Activated CD4-positive, alpha-beta memory T cell treated with anti-CD3 and anti-CD28 coated beads, Interleukin-2, amount 10 ng/mL, durations not matched to agents 7 days and 5 days (primary cell): Measurements from ENCODE around the gene SLC3A2. TPM values are rescaled to one million over a fixed set of nuclear protein-coding genes. Genes with fewer than 3 reads are reported as not detected.
"Not testable (repeated sequence)": the region's sequence is repeated elsewhere in the genome, so short reads cannot be mapped to it uniquely, and the experiment has no call there.

Experiments
- CTCF ChIA-PET: fragments of 350-600 bp; sonication (Branson Sonifier 250); formaldehyde crosslinking; loops from one replicate; lab custom pipeline; 2021; ENCODE audit warnings: antibody characterized with exemption, inconsistent platforms; lab: Charles Lee
- POLR2A ChIA-PET: fragments of 350-600 bp; sonication (Branson Sonifier 250); formaldehyde crosslinking; loops from one replicate; lab custom pipeline; 2021; ENCODE audit warnings: antibody characterized with exemption; lab: Charles Lee
- DNase-seq: peaks from one replicate; pipeline ENCODE4 v3.0.0-alpha.2; 2020
- H3K27ac Mint-ChIP-seq: one replicate; pipeline ENCODE4 v1.8.0; 2021; ENCODE audit warnings: mild to moderate bottlenecking, mixed read lengths
- H3K27me3 Mint-ChIP-seq: one replicate; pipeline ENCODE4 v1.8.0; 2021; ENCODE audit warnings: mixed read lengths
- H3K36me3 Mint-ChIP-seq: one replicate; pipeline ENCODE4 v1.8.0; 2021; ENCODE audit warnings: low read depth, mixed read lengths
- H3K4me1 Mint-ChIP-seq: one replicate; pipeline ENCODE4 v1.8.0; 2021; ENCODE audit warnings: mixed read lengths
- H3K4me3 Mint-ChIP-seq: one replicate; pipeline ENCODE4 v1.8.0; 2021; ENCODE audit warnings: mild to moderate bottlenecking, mixed read lengths
- H3K9me3 Mint-ChIP-seq: one replicate; pipeline ENCODE4 v1.8.0; 2021; ENCODE audit warnings: mixed read lengths
- total RNA-seq, 2 experiments: library from RNA; stranded (reverse); gene quantifications; one replicate each; pipeline ENCODE4 v1.2.3, GENCODE V29; 2021

Gene SLC3A2
- total RNA-seq: 100 to 1,000 TPM; 262 to 279 TPM

GRCh38 chr11:62880803-62881578 lies at the start of gene SLC3A2:
Gene SLC3A2 (plus strand): TSS chr11:62880896. CDS start chr11:62881024, 128 bp downstream.
- H3K27ac Mint-ChIP-seq: peak within 1 kb of the TSS; percentile 100
- peak; percentile 92 for DNase-seq
- H3K4me1 Mint-ChIP-seq: peaks cover 51% of the 10 kb centered on the region
- ChIA-PET CTCF (interaction anchor here (0.7 to 4.6 kb wide), 27 partner anchors 12 to 456 kb away, joined by 3 to 44 read pairs (median 5); partner anchors contain the start of genes C11orf98, CSKMT, HNRNPUL2 and NXF1), POLR2A (interaction anchor here (0.6 to 11.2 kb wide), 62 partner anchors 8 to 1326 kb away, joined by 3 to 234 read pairs (median 6); partner anchors contain the start of genes B3GAT3, BSCL2, C11orf98 and CSKMT)
- H3K27me3 Mint-ChIP-seq: no peaks in the 10 kb centered on the region
- peaks cover 59% of the 10 kb centered on the region for H3K36me3 Mint-ChIP-seq
- no peaks in the 10 kb centered on the region for H3K9me3 Mint-ChIP-seq
- peak within 1 kb of the TSS; percentile 99 for H3K4me3 Mint-ChIP-seq

GRCh38 chr11:62830904-62831519 lies 49.7 kb upstream of the SLC3A2 start:
- H3K36me3 Mint-ChIP-seq: peaks cover 46% of the 10 kb centered on the region
- DNase-seq: peak; percentile 25
- ChIA-PET POLR2A (interaction anchor here (0.7 to 6.2 kb wide), 26 partner anchors 9 to 288 kb away, joined by 3 to 82 read pairs (median 8); partner anchors contain the start of genes GANAB, HNRNPUL2, NXF1 and SLC3A2), CTCF (interaction anchor here (1.5 to 2.1 kb wide), 5 partner anchors 10 to 50 kb away, joined by 3 to 21 read pairs (median 6); partner anchors contain the start of genes SLC3A2 and TMEM179B)
- no peaks in the 10 kb centered on the region for H3K27me3 Mint-ChIP-seq
- H3K27ac Mint-ChIP-seq: peak overlapping the region; percentile 91
- H3K9me3 Mint-ChIP-seq: no peaks in the 10 kb centered on the region
- peaks cover 31% of the 10 kb centered on the region for H3K4me1 Mint-ChIP-seq
- peak overlapping the region; percentile 84 for H3K4me3 Mint-ChIP-seq

- peak; percentile 100 for DNase-seq
- Mint-ChIP-seq H3K27ac (peak within 1 kb of the TSS; percentile 91), H3K4me3 (peak within 1 kb of the TSS; percentile 84), H3K27me3 (no peaks in the 10 kb centered on the region), H3K9me3 (no peaks in the 10 kb centered on the region), H3K4me1 (peaks cover 33% of the 10 kb centered on the region), H3K36me3 (peaks cover 53% of the 10 kb centered on the region)
- POLR2A ChIA-PET: interaction anchor here (0.6 to 6.2 kb wide), 34 partner anchors 9 to 289 kb away, joined by 3 to 82 read pairs (median 4); partner anchors contain the start of genes BSCL2, C11orf98, CSKMT and EEF1G
- CTCF ChIA-PET: interaction anchor here (0.5 to 2.1 kb wide), 8 partner anchors 9 to 150 kb away, joined by 3 to 21 read pairs (median 5); partner anchors contain the start of genes SLC3A2 and TMEM179B
Observed at GRCh38 chr11:62831520-62832335, 49.0 kb upstream of the SLC3A2 start, which contains the start of gene STX5. Gene STX5 (minus strand): TSS chr11:62832051. CDS start chr11:62831243, 808 bp downstream.

- peak within 1 kb of the TSS; percentile 84 for H3K4me3 Mint-ChIP-seq
Observed at GRCh38 chr11:62832336-62833234, 48.1 kb upstream of the SLC3A2 start, which contains the start of gene TEX54. Gene TEX54 (minus strand): TSS chr11:62832841.

GRCh38 chr11:62835336-62835735 lies 45.4 kb upstream of the SLC3A2 start:
- no peaks in the 10 kb centered on the region for H3K27me3 Mint-ChIP-seq
- no peak for DNase-seq
- H3K4me3 Mint-ChIP-seq: no peak overlapping the region
- no peak overlapping the region for H3K27ac Mint-ChIP-seq
- ChIA-PET CTCF (interaction anchor here (0.5 to 1.3 kb wide), 2 partner anchors 49 to 54 kb away, joined by 3 to 5 read pairs; partner anchors contain the start of gene TMEM179B), POLR2A (interaction anchor here (1.5 to 6.2 kb wide), 4 partner anchors 21 to 49 kb away, joined by 3 to 48 read pairs (median 10); partner anchors contain the start of gene TMEM179B)
- H3K36me3 Mint-ChIP-seq: peaks cover 47% of the 10 kb centered on the region
- no peaks in the 10 kb centered on the region for H3K9me3 Mint-ChIP-seq
- H3K4me1 Mint-ChIP-seq: peaks cover 44% of the 10 kb centered on the region

More at GRCh38 chr11:62832336-62833234, 48.1 kb upstream of the SLC3A2 start, which contains the start of gene TEX54:
- H3K27ac Mint-ChIP-seq: peak within 1 kb of the TSS; percentile 91
- H3K27me3 Mint-ChIP-seq: no peaks in the 10 kb centered on the region
- no peaks in the 10 kb centered on the region for H3K9me3 Mint-ChIP-seq
- CTCF ChIA-PET: interaction anchor here (0.5 to 2.1 kb wide), 6 partner anchors 8 to 151 kb away, joined by 3 to 21 read pairs (median 5); partner anchors contain the start of genes SLC3A2 and TMEM179B
- POLR2A ChIA-PET: interaction anchor here (0.6 to 6.2 kb wide), 35 partner anchors 8 to 290 kb away, joined by 3 to 82 read pairs (median 4); partner anchors contain the start of genes BSCL2, C11orf98, CSKMT and EEF1G
- peaks cover 48% of the 10 kb centered on the region for H3K36me3 Mint-ChIP-seq
- H3K4me1 Mint-ChIP-seq: peaks cover 36% of the 10 kb centered on the region
- DNase-seq: no peak

- H3K36me3 Mint-ChIP-seq: peaks cover 30% of the 10 kb centered on the region
Observed at GRCh38 chr11:62839050-62839945, 41.4 kb upstream of the SLC3A2 start, which contains the start of gene WDR74. Gene WDR74 (minus strand): TSS chr11:62839590. CDS start chr11:62839570, 20 bp downstream.

GRCh38 chr11:62840721-62841360 lies 39.9 kb upstream of the SLC3A2 start:
- not testable (repeated sequence) for H3K4me3 Mint-ChIP-seq, H3K27me3 Mint-ChIP-seq, H3K27ac Mint-ChIP-seq, H3K9me3 Mint-ChIP-seq
- ChIA-PET CTCF (interaction anchor here (0.6 to 3.0 kb wide), 11 partner anchors 9 to 1390 kb away, joined by 3 to 29 read pairs (median 5); partner anchors contain the start of genes HNRNPUL2, SLC3A2, STX5 and TMEM179B), POLR2A (interaction anchor here (0.6 to 10.1 kb wide), 82 partner anchors 8 to 1969 kb away, joined by 3 to 674 read pairs (median 6); partner anchors contain the start of genes AHNAK, B3GAT3, BSCL2 and C11orf98)
- Mint-ChIP-seq H3K36me3 (peaks cover 18% of the 10 kb centered on the region), H3K4me1 (peaks cover 28% of the 10 kb centered on the region)
- peak; percentile 78 for DNase-seq

More at GRCh38 chr11:62839050-62839945, 41.4 kb upstream of the SLC3A2 start, which contains the start of gene WDR74:
- DNase-seq: peak; percentile 94
- POLR2A ChIA-PET: interaction anchor here (0.6 to 10.1 kb wide), 29 partner anchors 7 to 295 kb away, joined by 3 to 674 read pairs (median 27); partner anchors contain the start of genes AHNAK, BSCL2, C11orf98 and CSKMT
- Mint-ChIP-seq H3K27me3 (no peaks in the 10 kb centered on the region), H3K4me1 (peaks cover 32% of the 10 kb centered on the region), H3K9me3 (no peaks in the 10 kb centered on the region), H3K27ac (no peak within 1 kb of the TSS), H3K4me3 (no peak within 1 kb of the TSS)
- CTCF ChIA-PET: interaction anchor here (0.6 to 3.0 kb wide), 6 partner anchors 7 to 107 kb away, joined by 3 to 29 read pairs (median 8); partner anchors contain the start of genes SLC3A2, STX5 and TMEM179B

- Mint-ChIP-seq H3K27me3 (no peaks in the 10 kb centered on the region), H3K9me3 (no peaks in the 10 kb centered on the region), H3K4me3 (no peak overlapping the region), H3K36me3 (peaks cover 11% of the 10 kb centered on the region), H3K27ac (no peak overlapping the region), H3K4me1 (peaks cover 27% of the 10 kb centered on the region)
- ChIA-PET POLR2A (interaction anchor here (0.6 to 10.1 kb wide), 82 partner anchors 9 to 1969 kb away, joined by 3 to 674 read pairs (median 6); partner anchors contain the start of genes AHNAK, B3GAT3, BSCL2 and C11orf98), CTCF (interaction anchor here (0.6 to 3.0 kb wide), 11 partner anchors 8 to 1389 kb away, joined by 3 to 29 read pairs (median 5); partner anchors contain the start of genes HNRNPUL2, SLC3A2, STX5 and TMEM179B)
- peak; percentile 87 for DNase-seq
Observed at GRCh38 chr11:62841361-62842170, 39.1 kb upstream of the SLC3A2 start.
